ENCODE measurements around the gene RAET1L.

- no peak for TF ChIP-seq HNF4A (conservative IDR thresholded peaks at IDR 0.05)
- TF ChIP-seq YY1 (IDR thresholded peaks at IDR 0.05): no peak
- no peak for TF ChIP-seq CTCF (IDR thresholded peaks at IDR 0.05; ENCODE audit: low read depth, low read length, missing input control)
- no peak for TF ChIP-seq ZBTB33 (IDR thresholded peaks at IDR 0.05)
- no peak for TF ChIP-seq EGR1 (IDR thresholded peaks at IDR 0.05; ENCODE audit: low read depth in 2 of 2)
- no peak for TF ChIP-seq ATF3 (IDR thresholded peaks at IDR 0.05)
- no peak for TF ChIP-seq RAD21 (IDR thresholded peaks at IDR 0.05)
- no peak for TF ChIP-seq FOXA1 (IDR thresholded peaks at IDR 0.05)
- TF ChIP-seq REST (IDR thresholded peaks at IDR 0.05): no peak
- no peak for TF ChIP-seq TAF1 (conservative IDR thresholded peaks at IDR 0.05)
- no peak for TF ChIP-seq MAX (IDR thresholded peaks at IDR 0.05)
- no peak for TF ChIP-seq GABPA (IDR thresholded peaks at IDR 0.05 in 1 of 2, conservative IDR thresholded peaks at IDR 0.05 in 1 of 2)
- no peak for TF ChIP-seq RXRA (IDR thresholded peaks at IDR 0.05)
Measured at GRCh38 chr6:149995971-149996370, 29.4 kb downstream of the RAET1L start.
